Measurements from ENCODE around the gene ACTN3. TPM values are rescaled to one million over a fixed set of nuclear protein-coding genes. Genes with fewer than 3 reads are reported as not detected.
A peak's percentile ranks its signal among the peaks of the same experiment; 100 is the strongest.

Gene ACTN3
- polyA plus RNA-seq, 1 experiment = 0.11 TPM

- ChIA-PET CTCF (interaction anchor here (1.0 to 1.7 kb wide), 3 partner anchors 14 to 45 kb away, joined by 3 to 6 read pairs (median 5); no protein-coding TSS in a partner anchor), POLR2A (interaction anchor here (0.9 to 1.5 kb wide), 5 partner anchors 9 to 47 kb away, joined by 3 to 7 read pairs (median 3); partner anchors contain the start of genes RBM14 and ZDHHC24)
- no peak for TF ChIP-seq CTCF (IDR thresholded peaks at IDR 0.05; ENCODE audit: low read depth, low read length)
- Histone ChIP-seq H3K4me3 (ENCODE audit: low read depth, low read length) (peak overlapping the region; percentile 85), H3K27me3 (ENCODE audit: control insufficient read depth, insufficient read depth, low read length) (peaks cover 4% of the 10 kb centered on the region), H3K27ac (ENCODE audit: low read depth, low read length) (peak overlapping the region; percentile 31), H3K9me3 (ENCODE audit: control insufficient read depth, insufficient read depth, low read length) (peaks cover 22% of the 10 kb centered on the region)
- no peak for DNase-seq (ENCODE audit: low read depth, low spot score)
Measured at GRCh38 chr11:66593303-66593635, 46.6 kb downstream of the ACTN3 start.

- CTCF ChIA-PET = interaction anchor here (1.7 kb wide), 1 partner anchor 14 kb away, joined by 6 read pairs; no protein-coding TSS in a partner anchor
- Histone ChIP-seq H3K27ac (ENCODE audit: low read depth, low read length) (no peak overlapping the region), H3K9me3 (ENCODE audit: control insufficient read depth, insufficient read depth, low read length) (peaks cover 22% of the 10 kb centered on the region), H3K27me3 (ENCODE audit: control insufficient read depth, insufficient read depth, low read length) (peaks cover 4% of the 10 kb centered on the region), H3K4me3 (ENCODE audit: low read depth, low read length) (peak overlapping the region; percentile 85)
- POLR2A ChIA-PET = interaction anchor here (0.6 to 1.5 kb wide), 3 partner anchors 9 to 71 kb away, joined by 3 read pairs; partner anchors contain the start of gene RBM14
- no peak for TF ChIP-seq CTCF (IDR thresholded peaks at IDR 0.05; ENCODE audit: low read depth, low read length)
- DNase-seq (ENCODE audit: low read depth, low spot score) = no peak
Measured at GRCh38 chr11:66593650-66594049, 46.9 kb downstream of the ACTN3 start.

GRCh38 chr11:66595245-66595904 lies 48.7 kb downstream of the ACTN3 start:
- no peak for TF ChIP-seq CTCF (IDR thresholded peaks at IDR 0.05; ENCODE audit: low read depth, low read length)
- peaks cover 20% of the 10 kb centered on the region for H3K9me3 ChIP-seq (ENCODE audit: control insufficient read depth, insufficient read depth, low read length)
- H3K27ac ChIP-seq (ENCODE audit: low read depth, low read length) = peak overlapping the region; percentile 73
- ChIA-PET POLR2A (interaction anchor here (0.8 to 1.5 kb wide), 3 partner anchors 11 to 43 kb away, joined by 3 to 7 read pairs (median 6); partner anchors contain the start of genes RBM14 and RBM4), CTCF (interaction anchor here (1.0 kb wide), 1 partner anchor 16 kb away, joined by 4 read pairs; no protein-coding TSS in a partner anchor)
- peak overlapping the region; percentile 27 for H3K4me3 ChIP-seq (ENCODE audit: low read depth, low read length)
- H3K27me3 ChIP-seq (ENCODE audit: control insufficient read depth, insufficient read depth, low read length) = peaks cover 3% of the 10 kb centered on the region
- DNase-seq (ENCODE audit: low read depth, low spot score) = no peak

- POLR2A ChIA-PET = no interaction called here
- no peaks in the 10 kb centered on the region for H3K27me3 ChIP-seq (ENCODE audit: control insufficient read depth, insufficient read depth, low read length)
- DNase-seq (ENCODE audit: low read depth, low spot score) = no peak
- no peaks in the 10 kb centered on the region for H3K9me3 ChIP-seq (ENCODE audit: control insufficient read depth, insufficient read depth, low read length)
- no peak for TF ChIP-seq CTCF (IDR thresholded peaks at IDR 0.05; ENCODE audit: low read depth, low read length)
- H3K4me3 ChIP-seq (ENCODE audit: low read depth, low read length) = no peak overlapping the region
- CTCF ChIA-PET = no interaction called here
- no peak overlapping the region for H3K27ac ChIP-seq (ENCODE audit: low read depth, low read length)
Measured at GRCh38 chr11:66598993-66599392, 52.3 kb downstream of the ACTN3 start.

- DNase-seq (ENCODE audit: low read depth, low spot score) = no peak
- Histone ChIP-seq H3K4me3 (ENCODE audit: low read depth, low read length) (no peak overlapping the region), H3K9me3 (ENCODE audit: control insufficient read depth, insufficient read depth, low read length) (no peaks in the 10 kb centered on the region), H3K27me3 (ENCODE audit: control insufficient read depth, insufficient read depth, low read length) (no peaks in the 10 kb centered on the region), H3K27ac (ENCODE audit: low read depth, low read length) (no peak overlapping the region)
- POLR2A ChIA-PET = no interaction called here
- no peak for TF ChIP-seq CTCF (IDR thresholded peaks at IDR 0.05; ENCODE audit: low read depth, low read length)
- CTCF ChIA-PET = no interaction called here
Measured at GRCh38 chr11:66600219-66600618, 53.5 kb downstream of the ACTN3 start.
